HG02623 (cell line): Measurements from ENCODE around the gene MSS51.

Experiments used
- ATAC-seq: cut with Tn5 transposase; IDR thresholded peaks from one replicate; pipeline ENCODE4 v1.9.1; 2021; ENCODE audit warnings: moderate library complexity; ENCODE audit not compliant: unreplicated experiment

MSS51 gene

DNA sequence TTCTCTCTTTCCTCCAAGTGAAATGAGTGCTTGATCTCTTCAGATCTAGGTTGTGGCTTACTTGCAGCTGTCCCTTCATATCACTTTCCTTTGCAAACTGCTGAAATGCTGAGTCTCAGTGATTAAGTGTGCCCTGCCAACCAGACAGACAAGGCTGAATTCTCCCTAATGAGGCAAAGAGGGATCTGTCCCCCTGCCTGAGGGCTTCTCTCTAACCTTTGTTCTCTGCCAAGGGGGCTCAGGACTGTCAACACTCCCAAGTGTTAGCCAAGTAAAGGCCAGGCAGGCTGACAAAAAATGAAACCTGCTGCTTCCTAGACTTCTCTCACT lies at the start of gene MSS51:
TSS of gene MSS51 (minus strand) at position 24 of the 330 bp plus-strand sequence. CDS start 5,277 bp downstream, outside the sequence.
- no peak for ATAC-seq

DNA sequence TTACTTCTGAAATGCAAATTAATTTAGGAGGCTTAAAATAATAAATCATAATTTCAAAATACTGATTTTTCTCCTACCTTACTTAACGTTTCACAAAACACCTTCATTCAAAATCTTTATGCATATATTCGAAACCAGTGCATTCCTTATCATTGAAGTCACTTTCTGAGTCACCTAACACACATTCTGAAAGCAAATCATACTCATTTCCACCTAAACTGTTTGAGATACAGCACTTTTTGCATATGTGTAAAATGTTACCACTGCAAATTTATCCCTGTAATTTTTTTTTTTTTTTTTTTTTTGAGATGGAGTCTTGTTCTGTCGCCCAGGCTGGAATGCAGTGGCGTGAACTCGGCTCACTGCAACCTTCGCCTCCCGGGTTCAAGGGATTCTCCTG lies 46.8 kb upstream of the MSS51 start:
- ATAC-seq = no peak

DNA sequence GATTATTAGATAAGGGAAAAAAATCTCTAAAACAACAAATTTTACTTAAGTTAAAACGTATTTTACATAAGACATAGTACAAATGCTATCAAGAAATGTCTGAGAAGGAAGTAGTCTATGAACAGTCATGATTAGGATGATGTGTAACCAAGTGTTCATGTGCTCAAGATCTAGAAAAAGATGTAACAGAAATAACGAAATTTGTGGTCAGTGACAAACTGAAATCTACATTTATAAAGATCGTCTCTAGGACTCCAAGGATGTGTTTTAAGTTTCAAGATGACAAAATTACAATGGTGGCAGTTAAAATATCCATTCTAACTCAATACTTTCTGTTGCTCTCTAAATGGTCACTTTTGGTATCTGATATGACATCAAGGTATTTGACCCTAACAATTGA lies 45.3 kb upstream of the MSS51 start:
- ATAC-seq = no peak

DNA sequence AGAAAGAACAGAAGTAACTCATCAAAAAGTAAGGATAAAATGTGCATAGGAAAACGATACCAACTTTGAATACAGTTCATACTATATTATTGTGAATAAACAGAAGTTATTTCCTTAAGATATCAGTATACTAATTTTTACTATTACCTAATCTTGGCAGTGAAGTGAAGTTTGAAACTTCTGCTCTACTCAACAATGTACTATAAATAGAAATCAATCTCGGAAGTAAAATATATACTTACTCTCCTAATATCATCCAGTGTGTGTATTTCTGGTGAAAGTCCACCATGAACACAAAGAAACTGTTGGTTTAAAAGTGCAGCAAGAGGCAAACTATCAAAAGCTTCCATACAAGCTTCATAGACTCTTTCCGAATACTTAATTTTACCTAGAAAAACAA lies 37.9 kb upstream of the MSS51 start:
- no peak for ATAC-seq

DNA sequence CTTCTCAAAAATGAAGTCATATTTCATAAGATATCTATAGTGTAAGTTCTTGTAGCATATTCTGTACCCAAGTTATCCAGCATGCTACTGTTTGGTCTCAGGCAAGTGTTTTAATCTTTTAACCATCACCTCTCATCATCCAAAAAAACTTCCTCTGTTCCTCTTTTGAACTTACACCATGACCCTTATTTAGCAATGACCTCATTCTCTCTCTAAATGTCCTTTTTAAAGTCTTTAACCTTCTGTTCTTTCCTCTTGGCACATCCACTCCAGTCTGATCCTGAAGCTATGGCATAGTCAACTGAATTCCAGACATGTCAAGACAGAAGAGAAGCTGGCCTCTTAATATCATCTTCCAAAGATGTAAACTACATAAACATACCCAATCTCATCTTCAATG lies 36.2 kb upstream of the MSS51 start:
- no peak for ATAC-seq

DNA sequence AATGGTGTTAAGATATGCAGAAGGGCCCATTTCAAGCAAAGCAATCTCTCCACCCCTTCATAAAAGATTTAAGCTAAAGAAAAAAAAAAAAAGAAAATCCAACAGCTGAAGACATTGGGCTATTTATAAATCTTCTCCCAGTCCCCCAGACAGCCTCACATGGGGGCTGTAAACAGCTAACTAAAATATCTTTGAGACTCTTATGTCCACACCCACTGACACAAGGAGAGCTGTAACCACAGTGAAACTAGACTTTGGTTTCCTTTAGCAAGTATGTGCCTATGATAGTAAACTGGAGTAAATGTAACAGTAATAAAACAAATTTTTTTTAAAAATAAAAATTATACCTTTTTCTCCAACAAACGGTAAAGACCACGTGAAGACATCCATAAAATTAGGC lies 33.8 kb upstream of the MSS51 start:
- no peak for ATAC-seq

DNA sequence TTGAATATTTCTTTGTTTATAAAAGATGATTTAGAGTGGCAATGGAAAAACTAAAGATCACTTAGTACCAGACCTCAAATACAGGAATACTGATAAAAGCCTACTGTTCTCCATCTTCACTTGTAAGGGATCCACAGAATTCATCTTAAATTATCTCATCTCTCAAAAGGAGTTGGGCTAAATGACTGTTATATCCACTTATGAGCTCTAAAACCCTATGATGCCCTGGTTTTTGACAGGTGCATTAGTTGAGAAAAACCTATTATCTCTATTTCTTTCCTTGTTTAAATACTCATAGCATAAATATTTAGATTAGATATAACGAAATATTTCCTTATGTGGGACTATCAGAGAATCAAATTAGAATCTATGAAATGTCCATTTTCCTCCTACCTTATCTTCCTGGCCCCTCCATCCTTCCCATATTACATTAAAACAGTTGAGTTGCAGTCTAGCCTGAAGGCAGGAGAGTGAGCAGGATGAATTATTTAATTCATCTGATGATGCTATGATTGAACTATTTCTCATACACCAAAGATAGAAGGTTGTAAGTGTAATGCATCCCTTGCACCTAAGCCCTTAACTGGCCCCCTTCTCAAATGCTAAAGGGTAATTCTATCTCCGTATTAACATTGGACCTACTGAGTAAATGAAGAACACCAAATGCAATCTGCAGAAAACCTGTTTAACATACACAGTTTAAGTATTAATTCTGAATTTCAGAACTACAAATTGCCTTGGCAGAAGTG lies 32.8 kb upstream of the MSS51 start:
- ATAC-seq = no peak

DNA sequence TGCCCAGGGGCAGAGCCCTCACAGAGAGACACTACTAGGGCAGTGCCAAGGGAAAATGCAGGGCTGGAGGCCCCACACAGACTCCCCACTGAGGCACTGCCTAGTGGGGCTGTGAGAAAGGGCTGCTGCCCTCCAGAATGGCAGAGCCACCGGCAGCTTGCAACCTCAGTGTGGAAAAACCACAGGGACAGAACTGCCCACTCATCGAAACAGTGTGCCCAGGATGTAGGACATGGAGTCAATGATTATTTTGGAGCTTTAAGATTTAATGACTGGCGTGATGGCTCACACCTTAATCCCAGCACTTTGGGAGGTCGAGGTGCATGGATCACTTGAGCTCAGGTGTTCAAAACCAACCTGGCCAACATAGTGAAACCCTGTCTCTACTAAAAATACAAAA lies 27.5 kb upstream of the MSS51 start:
- ATAC-seq = no peak

DNA sequence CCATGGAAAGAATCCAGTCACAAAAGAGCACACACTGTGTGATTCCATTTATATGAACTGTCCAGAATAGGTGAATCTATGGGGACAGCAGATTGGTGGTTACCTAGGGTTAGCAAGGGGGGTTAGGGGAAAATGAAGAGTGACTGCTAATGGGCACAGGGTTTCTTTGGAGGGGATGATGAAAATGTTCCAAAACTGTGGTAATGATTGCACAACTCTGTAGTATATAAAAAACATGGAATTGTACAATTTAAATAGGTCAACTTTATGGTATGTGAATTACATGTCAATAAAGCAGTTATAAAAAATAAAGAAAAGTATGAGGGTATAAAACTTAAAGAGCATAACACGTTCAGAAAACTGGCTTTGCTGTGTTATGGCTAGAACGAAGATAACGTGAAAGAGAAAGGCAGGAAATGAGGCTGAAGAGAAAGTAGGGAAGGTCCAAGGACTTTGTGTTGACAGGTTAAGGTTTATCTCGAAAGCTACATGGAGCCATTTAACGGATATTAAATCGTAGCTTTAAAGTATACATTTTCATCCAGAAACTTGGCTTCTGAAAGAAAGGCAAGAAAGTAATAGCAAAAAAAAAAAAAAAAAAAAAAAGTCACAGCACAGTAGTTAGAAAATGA lies 26.4 kb upstream of the MSS51 start:
- no peak for ATAC-seq

DNA sequence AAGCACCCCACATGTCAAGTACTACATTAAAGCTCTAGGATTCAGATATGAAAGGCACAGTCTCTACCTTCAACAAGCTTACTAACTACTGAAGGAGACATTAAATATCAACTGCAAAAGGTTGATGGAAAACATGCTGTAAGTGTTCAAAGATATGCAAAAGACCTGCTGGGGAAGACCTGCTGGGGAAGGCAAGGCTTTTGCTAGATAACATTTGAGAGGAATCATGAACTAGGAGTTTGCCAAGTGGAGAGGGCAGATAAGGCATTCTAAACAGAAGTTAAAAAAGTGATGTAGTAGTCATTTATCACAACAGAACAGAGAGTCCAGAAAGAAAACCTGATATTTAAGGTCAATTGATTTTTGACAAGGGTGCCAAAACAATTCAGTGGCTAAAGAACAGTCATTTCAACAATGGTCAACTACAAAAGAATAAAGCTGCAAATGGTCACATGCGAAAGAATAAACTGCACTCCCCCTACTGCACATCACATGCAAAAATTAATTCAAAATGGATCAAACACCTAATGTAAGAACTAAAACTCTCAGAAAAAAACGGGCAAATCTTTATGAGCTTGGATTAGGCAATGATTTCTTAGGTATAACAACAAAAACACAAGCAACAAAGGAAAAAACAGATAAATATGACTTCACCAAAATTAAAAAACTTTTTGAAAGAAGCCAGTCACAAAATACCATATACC lies 23.0 kb upstream of the MSS51 start:
- no peak for ATAC-seq

DNA sequence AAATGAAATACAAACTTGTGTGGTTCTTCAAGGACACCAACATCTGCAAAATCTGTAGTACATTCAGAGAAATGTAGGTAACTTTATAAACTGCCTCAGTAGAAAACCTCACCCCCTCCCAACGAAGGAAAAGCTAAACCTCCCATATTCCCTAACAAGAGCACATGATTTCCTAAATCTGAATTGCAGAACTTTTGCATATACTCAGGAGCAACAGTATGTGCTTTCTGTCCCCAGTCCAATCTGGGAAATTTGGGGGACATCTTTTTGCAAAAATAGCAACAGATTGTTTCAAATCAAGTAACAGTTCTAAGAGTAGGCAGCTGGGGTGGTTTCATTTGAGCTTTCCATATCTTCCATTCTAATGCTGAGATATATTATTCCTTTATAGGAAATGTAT lies 15.8 kb upstream of the MSS51 start:
- no peak for ATAC-seq

DNA sequence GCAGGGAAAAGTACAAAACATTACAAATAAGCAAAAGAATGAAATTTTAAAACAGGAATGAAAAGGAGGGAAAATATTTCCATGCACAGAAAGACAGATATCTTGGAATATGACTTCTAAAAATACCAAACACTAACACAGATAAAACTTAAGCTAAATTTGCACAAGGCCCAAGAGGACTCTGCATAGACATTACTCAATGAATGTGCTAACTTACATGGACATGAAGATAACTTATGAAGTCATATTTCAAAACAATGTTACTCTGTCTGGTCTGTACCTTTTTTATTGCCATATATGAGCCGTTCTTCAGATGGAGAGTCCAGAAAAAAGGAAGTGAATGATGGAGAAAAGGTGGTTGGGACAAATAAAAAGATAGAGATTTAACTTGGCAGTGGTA lies 15.0 kb upstream of the MSS51 start:
- no peak for ATAC-seq

DNA sequence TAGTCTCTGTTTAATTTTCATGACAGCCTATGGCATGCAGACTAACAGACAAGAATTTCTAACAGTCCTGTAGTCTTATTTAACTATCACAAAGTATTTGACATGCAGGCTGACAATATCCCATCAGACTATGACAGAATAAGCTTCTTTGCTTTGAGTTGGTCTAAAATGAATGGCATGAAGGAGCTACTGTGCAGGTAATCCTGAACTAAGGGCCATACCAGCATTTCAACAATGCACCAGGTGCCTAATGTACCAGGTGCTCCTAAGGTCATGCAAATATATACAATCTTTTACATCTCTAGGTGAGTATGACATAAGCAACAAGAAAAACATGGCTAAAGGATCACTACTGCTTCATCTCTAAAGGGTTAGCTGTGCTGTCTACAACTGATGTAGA lies 13.6 kb upstream of the MSS51 start:
- no peak for ATAC-seq

DNA sequence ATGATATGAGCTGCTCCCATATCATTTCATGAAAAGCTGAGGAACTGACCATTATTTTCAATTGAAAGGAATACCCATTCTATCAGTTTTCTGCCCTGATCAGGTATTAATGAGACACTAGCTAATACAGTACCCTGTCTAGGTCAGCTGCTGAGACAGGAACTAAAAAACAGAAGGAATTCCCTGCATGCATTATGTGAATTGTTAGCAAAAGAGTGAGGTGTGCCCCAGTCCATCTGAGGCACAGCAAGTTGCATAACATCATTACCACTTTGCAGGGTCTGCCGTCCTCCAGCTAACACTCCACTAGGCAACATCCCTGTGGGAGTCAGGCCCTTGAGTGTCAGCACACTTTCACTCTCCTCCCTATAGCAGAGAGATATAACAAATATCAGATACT lies 11.1 kb upstream of the MSS51 start:
- ATAC-seq = no peak

DNA sequence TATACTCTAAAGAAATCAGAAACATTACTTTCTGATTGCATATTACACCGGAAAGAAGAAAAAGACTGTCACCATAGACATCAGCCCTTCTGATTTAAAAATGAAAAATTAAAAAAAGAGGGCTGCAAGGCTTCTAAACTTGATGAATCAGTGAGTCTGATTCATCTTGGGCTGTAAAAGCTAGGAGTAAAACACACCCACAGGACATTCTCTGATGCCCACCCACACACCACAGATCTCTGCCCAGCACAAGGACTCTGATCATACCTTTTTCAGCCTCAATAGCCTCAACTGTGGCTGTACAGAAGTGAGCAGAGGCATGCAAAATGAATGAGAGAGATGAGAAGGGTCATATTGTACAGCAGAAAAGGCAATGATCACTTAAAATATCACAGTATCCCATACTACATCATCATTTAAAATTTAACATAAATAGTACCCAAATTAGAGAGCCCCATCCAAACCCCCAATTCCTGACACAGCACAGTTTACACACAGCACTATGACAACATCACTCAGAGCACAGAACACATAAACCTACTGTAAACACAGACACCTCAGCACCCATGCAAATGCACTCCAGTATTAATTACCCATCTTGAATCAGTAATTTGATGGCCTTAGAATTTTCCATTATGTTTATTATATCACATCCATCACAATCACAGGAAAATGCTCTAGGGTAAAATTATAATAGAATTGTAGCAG lies 6.4 kb upstream of the MSS51 start:
- ATAC-seq = no peak

DNA sequence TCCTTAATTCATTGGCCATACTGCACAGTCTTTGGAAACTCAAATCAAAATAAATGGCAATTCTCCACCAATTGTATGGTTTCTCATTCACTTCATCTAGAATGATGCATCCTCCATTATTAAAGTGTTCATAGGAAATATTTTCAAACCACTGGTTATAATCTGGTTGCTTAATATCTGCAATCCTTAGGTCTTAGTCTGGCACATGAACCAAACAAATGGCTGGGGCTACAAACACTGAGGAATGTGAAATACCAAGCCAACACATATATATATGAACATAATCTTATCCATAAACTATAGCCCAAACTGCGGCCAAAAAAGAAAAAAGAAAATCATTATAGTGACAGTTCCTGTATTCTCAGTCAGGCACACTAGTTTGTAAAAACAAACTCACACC lies 5.7 kb upstream of the MSS51 start:
- ATAC-seq = no peak

DNA sequence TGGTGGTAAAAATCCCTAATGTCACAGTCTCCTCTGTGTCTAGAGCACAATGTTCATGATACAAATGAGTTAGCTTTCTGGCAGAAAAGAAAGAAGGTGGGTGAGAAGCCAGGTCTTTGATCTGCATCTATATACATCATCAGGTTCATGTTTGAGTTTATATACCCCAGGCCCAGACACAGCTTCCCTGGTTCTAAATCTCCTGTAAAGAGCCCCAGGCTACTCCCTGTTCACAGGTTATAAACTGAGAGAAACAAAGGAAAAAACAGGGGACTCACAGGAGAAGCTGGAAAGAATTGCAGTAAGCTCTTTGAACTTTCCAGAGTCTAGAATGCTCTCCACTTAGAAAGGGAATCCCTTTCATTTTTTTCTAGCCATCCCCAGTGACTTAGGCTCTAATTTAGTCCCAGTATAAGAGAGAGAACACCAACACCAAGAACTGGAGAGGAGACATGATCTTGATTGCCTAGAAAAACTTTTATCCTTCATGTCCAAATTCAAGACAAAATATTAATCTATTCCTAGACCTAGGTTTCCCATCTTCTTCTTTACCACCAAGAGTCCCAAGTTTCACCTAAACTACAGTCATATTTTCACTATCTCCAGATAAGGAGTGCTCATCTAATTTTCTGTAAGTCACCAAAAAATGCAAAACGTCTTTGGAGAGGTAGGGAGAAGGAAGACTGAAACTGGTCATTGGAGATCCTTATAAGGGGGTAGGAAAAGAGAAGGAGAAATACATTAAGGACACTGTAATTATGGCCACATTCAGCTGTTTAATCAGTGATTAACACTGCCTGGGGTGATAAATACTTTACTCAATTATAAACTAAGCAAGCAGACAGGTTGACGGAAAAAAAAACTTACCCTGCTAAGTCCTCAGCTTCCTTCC lies 469 bp downstream of the MSS51 start:
- ATAC-seq = no peak

DNA sequence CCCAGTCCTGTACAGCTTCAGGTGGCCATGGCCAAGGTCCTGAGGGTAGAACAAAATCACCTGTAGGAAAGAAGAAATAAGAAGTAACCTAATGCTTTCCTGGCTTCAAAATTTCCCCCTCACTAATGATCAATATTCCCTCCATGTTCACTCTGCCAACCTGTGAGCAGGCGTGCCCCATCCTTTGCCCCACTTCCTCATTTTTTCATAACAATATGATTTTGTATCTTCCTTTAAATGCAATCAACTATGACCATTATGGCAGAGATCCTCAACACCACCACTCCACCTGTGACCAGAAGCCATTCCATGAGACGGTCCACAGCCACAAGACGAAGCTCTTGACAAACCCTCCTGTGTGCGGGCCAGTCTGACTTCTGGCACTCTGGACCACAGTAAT lies 7.0 kb downstream of the MSS51 start:
- ATAC-seq = no peak

DNA sequence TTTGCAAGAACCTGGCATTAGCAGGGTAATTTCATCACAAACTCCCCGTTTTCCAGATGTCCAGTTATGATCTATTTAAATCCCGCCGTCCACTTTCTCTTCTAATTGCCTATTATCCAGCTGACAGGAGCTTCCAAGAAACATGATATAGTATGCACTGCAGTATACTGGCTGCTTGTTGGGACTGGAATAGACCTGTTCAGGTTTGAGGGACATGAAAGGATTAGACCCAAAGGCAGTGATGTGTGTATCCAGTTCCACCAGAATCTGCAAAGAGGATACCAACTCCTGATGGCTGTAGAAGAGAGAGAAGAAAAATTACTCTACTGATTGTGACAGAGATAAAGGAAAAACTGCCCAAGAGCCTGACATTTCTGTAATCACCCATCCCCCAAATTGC lies 8.9 kb downstream of the MSS51 start:
- no peak for ATAC-seq

DNA sequence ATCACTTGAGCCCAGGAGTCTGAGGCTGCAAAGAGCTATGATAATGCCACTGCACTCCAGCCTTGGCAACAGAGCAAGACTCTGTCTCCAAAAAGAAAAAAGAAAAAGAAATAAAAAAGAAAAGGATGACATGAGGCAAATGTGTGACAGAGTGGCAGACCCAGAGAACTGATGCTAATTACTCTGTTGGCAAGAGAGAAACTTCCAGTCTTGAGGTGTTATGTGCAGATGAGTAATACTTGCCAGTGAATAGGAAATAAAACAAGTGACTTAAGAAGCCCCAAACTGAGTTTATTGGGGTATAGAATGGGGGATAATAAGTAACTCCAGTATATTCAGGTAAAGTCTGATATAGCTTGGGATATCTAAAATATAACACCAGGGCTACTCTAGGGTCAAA lies 10.1 kb downstream of the MSS51 start:
- no peak for ATAC-seq

DNA sequence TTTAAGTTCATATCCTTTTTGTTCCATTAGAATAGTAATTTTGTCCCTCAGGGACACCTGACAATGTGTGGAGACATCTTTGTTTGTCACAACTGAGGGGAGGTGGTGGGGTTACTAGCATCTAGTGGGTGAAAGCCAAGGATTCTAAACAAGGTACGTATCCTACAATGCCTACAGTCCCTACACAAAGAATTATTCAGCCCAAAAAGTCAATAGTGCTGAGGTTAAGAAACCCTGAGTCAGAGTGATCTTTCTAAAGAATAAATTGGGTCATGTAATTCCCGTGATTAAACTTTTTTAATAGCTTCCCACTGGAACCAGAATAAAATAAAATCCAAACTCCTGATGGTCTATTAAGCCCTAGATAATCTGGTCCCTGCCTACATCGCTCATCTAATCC lies 16.8 kb downstream of the MSS51 start:
- no peak for ATAC-seq
